ENCODE measurements around the gene ANKRD37.

- no peak for TF ChIP-seq EZH2 (IDR thresholded peaks at IDR 0.05; ENCODE audit: borderline replicate concordance, low read depth, low read length, severe bottlenecking)
- peak; percentile 59 for TF ChIP-seq POLR2A (IDR thresholded peaks at IDR 0.05; ENCODE audit: low read depth, low read length)
- no peak for TF ChIP-seq JUN (IDR thresholded peaks at IDR 0.05; ENCODE audit: borderline replicate concordance, insufficient read depth, insufficient read length, low read depth)
- no peak for TF ChIP-seq CTCF (IDR thresholded peaks at IDR 0.05; ENCODE audit: extremely low read depth in 1 of 2, insufficient read depth in 1 of 2, low read depth in 1 of 2, low read length in 2 of 2)
- no peak for TF ChIP-seq GATA2 (IDR thresholded peaks at IDR 0.05; ENCODE audit: insufficient read depth, insufficient read length, low read depth, low read length)
- peak; percentile 71 for TF ChIP-seq POLR2AphosphoS5 (IDR thresholded peaks at IDR 0.05; ENCODE audit: insufficient read depth, low read depth, low read length)
- TF ChIP-seq MYC (IDR thresholded peaks at IDR 0.05; ENCODE audit: low read depth, low read length), result no peak
- TF ChIP-seq FOS (IDR thresholded peaks at IDR 0.05; ENCODE audit: borderline replicate concordance, insufficient read depth, low read length), result peak; percentile 6
Measured at GRCh38 chr4:185395956-185396723, 501 bp upstream of the ANKRD37 start.
